Renal cortical epithelial cell (primary cell): ENCODE data around the gene MAD1L1. TPM values are rescaled to one million over a fixed set of nuclear protein-coding genes. Genes with fewer than 3 reads are reported as not detected.
"Not testable (repeated sequence)": the region's sequence is repeated elsewhere in the genome, so short reads cannot be mapped to it uniquely, and the experiment has no call there.

Source experiments
- DNase-seq: peaks from one replicate; pipeline ENCODE4 v3.0.0-alpha.2; 2011; ENCODE audit warnings: low read depth
- total RNA-seq: library from RNA; depleted of rRNA; stranded (reverse); fragments of >200 nt; gene quantifications from 2 replicates; pipeline ENCODE4 v1.2.3, GENCODE V29; 2014

Gene MAD1L1
- total RNA-seq, 1 donor from 2014 or later, result 33.5 TPM

DNA sequence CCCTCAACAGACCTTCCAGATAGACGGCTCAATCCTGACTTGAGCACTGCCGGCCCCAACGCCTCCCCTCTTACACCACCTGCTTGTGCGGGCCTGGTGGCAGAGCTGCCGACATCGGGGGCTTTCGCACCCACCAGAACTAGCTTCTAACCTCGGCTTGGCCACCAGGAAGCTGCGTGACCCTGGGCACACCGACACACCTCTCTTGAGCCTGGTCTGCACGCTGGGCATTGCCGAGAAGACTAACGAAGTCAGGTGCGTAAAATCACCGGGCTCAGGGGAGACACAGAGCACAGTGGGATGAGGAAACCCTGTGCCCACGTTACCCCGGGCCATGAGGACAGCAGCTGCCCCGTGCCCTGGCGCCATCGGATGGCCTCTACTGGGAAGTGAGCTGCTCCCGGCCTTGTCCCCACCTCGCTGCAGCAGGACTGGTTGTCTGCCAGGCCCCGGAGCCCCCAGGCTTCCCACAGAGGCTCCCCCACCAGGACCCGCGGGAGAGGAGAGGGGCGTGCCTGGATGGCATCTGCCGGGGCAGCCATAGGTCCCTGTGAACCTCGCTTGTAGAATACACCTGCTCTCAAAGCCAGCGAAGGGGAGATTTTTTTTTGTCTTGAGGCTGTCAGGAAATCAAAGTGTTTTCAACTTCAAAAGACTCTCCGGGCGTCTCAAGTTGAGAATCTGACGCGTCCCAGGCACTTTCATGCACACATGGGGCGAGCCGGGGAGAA, 408.4 kb downstream of the MAD1L1 start:
- DNase-seq, result not testable (repeated sequence)

DNA sequence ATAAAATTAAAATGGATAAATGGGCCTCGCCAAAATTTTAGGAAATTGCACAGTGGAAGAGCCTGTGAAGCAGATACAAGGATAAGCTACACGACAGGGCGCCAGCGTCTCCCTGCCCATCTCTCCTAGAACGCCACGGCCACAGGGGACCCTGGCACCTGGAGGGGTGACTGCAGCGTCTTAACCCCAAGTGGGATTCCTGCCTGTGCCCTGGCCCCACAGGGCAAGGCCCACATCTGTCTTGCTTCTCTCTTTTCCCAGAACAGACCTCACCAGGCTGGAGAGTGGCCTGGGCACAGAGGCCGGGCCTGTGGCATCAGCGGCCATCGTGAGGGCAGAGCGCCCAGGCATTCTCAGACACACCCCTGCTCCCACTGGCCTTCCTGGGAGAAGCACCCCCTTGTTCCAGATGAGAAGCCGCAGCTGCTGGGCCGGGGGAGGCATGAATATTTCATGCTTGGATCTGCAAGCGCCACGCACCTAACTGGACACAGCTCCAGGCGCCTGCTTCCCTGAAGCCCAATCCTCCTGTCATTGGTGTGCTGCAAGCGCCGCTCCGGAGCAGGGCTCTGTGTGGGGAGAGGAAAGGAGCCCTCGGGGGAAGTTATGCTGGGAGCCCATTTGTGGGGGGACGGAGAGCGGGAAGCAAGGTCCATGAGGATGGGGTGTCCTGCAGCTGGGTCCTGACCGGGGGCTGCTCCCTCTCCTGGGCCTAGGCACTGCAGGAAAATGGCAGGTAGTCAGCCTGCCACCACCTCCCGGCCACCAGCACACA, 409.2 kb downstream of the MAD1L1 start:
- no peak for DNase-seq

DNA sequence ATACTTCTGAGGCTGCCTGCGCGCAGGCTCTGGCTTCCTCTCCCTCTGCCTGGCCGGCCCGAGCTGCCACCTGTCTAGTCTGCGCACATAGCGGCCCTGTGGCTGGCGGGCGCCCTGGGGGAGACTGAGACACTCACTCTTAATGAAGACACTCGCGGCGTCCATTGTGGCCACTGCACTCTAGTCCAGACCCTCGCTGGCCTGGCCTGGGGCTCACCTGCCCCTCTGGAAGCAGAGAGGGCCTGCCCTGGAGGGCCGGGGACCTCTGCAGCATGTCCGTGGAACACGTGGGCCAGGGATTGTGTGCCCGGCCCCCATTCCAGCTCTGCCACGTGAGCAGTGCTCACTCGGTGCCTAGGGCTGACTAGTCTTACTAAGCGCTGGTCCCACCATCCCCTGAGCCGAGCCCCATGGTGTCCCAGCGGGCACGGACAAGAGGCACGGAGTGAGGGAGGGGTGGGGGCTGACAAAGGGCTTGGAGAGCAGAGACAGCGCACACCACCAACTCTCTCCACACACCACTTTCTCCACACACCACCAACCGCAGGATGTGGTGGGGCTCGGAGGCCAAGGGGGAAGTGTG, 413.4 kb downstream of the MAD1L1 start:
- DNase-seq, result no peak

DNA sequence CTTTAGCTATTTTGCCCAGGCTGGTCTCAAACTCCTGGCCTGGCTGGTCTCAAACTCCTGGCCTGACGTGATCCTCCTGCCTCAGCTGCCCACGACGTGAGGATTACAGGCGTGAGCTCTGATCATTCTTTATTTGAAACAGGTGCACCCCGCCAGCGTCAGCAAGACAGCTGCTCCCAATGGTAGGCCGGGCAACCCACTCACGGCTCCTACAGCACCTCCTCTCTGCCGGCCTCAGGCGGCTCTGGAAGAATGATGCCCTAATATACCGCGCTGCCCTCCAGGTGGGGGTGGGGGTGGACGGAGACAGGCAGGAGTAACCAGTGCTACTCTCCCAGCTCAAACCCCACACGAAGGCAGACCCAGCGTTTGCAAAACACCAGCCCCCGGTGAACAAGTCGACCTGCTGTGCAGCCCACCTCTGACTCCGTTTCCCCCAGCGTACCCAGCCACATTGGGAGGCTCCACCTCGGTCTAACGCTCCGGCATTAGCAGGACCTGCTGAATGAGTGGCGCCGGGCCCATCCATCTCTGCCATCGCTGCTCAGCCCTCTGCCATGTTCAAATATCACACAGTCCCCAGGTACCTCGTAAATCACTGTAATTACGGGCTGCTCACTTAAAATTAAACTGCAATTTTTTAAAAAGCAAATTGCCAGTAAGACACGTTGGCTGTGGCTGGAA, 414.0 kb downstream of the MAD1L1 start:
- DNase-seq, result no peak

DNA sequence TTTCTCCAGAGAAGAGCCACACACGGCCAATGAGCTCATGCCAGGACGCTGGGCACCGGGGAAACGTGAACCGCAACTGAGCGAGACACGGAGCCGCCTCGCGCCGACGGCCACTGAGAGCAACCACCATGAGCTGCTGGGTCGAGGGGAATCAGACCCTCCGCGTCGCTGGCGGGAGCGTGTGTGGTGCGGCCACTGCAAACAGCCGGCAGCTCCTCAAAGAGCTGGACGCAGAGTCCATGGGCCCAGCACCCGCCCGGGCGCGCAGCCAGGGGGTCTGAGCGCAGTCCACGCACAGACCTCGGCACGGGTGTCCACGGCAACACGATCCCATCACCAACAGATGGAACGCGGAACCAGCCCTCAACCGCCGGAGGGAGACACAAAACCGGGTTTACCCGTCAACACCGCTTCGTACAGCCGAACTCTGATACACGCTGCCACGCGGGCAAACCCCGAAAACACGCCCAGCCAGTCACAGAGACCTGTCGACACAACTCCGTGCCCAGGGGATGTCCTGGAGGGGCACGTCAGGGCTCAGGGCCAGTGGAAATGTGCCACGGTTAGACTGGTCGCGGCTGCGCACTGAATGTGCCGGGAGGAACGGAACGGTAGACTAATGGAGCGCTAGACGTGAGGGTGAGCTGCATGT, 415.6 kb downstream of the MAD1L1 start:
- DNase-seq, result no peak

DNA sequence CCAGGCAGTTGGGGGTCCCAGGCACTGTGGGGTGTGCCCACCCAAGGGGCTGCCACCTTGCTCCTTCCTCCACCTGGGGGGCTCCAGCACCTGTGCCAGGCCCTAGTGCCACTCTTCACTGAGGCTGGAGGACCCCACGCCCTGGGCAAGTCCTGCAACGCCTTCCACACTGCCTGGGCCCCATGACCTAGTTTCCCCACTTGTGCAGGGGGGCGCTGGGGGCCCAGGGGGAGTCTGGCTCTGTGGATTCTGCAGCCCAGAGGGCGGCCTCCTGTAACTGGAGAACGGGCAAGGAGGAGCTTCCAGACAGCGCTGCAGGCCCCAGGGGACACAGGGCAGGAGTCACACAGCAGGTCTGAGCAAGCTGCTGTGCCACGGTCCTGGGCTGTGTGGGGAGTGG, 416.3 kb downstream of the MAD1L1 start:
- DNase-seq, result not testable (repeated sequence)

DNA sequence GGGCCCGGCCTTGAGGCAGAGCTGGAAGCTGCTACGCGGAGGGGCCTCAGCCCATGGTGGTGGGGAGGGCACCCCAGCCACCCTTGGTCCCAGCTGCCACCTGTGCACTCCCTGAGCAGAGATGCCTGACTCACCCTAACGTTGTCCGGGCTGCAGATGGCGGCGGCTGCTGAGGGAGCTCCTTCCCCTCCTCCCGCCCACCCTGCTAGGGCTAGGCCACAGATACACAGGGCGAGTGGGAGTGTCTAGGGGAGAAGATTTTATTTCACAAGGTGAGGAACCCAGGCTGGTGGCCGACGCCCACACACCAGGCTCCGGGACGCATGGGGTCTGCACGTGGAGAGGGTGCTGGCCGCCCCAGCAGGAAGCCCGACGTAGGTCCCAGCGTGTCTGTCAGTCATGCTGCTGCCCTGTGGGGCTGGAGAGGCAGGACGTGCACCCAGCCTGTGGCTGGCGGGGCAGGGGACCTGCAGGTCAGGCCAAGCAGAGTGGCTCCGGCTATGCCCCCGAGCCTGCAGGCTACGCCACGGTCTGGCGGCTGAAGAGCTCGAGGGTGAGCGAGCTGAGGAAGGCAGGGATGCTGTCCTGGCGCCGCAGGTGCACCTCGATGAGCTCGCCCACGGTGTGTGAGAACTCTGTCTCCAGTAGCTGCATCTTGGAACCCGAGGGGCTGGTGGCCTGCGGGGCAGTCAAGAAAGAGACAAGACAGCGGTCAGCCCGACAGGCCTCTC, 417.0 kb downstream of the MAD1L1 start:
- DNase-seq, result not testable (repeated sequence)

DNA sequence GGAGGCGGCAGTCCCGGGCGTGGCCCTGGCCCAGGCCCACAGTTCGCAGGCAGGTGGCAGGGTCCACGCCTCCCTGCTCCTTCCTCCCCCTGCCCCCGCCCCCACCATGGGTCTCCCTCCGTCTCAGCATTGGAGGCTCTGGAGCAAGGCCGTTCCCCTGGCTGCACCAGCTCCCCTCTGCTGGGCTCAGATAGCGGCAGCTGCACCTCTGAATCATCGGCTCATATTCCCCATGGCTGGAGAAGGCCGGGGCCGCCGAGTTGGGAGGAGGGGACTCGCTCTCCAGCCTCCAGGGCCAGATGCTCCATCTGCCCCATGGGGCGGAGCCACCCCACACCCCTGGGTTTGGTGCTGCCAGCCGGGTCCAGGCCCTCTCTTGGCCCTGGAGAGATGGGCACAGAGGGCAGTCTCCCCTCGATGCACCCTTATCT, 417.7 kb downstream of the MAD1L1 start:
- no peak for DNase-seq

DNA sequence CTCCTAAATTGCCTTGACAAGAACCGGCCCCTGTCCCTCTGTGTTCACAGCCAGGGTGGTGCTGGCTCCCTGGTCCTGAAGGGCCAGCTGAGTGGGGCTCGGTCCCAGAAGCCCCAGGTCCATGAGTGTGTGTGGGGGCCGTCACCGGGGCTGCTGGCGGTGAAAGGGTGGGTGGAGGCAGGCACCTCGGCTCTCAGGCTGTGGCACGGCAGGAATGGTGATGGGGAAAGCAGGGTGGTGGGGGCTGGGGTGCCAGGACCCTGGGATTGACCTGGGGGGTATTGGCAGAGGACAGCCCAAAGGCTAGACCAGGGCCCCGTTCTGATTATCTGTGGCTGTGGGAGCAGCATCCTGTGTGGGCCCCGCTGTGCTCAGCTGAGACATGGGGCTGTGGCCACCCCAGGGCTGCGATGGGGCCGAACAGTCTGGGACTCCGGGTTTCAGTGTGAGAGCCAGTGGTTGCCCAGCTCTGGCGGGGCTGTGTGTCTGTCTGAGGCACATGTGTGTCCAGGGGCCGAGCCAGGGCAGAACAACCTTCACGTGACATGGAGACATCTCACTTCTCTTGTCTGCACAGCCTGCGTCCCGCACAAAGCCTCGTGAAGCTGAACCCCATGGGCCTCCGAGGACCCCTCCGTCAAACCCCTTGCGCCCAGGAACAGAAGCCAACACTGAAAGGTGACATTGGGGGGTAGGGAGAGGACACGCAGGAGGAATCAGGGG, 418.5 kb downstream of the MAD1L1 start:
- no peak for DNase-seq

DNA sequence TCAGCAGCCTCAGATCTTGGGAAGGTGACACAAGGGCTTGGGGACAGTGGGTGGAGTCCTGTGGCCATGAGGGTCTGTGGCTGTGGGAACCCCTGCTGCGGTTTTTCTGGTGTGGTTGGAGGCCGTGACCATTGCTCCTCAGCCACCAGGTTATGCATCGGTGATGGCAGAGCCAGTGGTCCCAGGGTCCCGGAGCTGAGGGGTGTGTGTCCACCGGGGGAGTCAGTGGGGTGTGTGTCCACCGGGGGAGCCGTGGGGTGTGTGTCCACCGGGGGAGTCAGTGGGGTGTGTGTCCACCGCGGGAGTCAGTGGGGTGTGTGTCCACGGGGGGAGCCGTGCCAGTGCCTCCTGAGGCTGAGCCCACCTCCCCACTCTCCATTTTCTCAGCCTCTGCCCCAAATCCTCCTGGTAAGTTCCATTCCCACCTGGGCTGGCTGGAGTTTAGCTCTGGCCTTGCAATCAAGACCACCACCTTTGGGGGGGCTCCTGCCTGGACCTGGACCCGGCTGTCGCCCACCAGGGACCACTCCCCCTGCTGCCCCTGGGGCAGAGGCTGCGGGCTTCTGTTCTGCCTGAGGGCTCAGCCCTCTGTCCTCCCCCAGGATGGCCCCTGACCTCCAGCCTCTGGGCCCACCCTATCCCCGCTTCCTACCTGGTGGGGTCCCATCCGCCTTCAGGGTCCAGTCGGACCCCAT, 419.2 kb downstream of the MAD1L1 start:
- no peak for DNase-seq

DNA sequence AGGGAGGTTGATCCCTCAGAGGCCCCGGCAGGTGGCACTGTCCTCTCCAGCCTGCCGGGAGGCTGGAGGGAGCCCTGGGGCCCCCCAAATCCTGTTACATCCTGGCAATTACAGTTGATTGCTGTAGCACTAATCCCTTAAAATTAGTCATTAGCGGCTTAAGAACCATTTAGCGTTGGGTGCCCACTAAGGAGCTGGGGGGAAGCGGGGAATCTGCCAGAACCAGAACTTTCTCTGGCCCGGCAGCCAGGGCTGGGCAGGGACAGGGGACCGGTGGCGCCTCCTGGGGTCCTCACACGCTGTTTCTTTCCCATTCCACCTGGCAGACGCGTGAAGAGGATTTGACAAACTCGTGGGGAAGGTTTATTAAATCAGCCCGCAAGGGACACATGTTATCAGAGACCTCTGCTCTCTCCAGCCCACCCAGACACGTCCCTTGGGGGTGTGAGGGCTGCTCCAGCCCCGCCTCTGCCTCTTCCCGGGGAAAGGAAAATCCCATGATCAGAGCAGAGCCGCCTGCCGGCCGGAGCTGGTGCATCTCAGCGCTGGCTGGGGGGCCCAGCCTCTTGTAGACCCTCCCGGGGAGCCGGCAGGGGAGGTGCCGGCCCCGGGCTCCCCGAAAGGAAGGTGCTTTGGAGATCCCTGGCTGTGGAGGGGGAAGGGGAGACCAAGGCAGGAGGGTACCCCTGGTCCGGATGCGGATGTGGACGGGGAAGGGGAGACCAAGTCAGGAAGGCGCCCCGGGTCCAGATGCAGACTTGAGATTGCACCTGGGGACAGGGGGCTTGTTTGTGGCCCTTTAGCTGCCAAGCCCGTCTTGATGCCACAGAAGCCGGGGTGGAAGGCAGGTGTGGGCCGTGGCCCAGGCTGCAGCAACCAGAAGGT, 420.0 kb downstream of the MAD1L1 start:
- no peak for DNase-seq

DNA sequence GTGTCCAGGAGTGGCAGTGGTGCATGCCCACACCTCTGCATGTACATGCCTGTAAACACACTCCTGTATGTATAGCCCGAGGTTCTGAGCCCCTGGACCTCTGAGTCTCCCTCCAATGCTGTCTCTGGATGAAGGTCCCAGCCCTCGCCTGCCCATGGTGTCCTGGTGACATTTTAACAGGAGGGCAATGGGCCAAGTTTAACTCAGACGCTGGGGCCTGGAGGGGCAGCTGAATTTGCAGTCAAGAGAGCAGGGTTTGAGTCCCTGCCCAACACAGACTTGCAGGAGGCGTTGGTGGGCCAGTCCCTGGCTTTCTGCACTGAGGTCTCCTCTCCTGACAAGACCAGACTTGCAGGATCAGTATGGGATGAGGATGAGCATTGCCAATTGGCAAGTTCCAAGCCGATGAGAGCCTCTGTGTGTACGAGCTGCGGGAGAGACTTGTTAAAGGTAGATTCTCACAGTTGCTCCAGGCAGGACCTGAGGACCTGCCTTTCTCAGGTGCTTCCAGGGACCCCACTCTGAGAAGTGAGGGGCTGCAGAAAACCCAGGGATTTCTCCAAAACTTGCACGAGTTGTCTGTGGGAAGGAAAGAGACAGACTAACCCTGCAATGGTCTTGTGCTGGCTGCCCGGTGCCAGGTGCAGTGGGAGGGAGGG, 420.8 kb downstream of the MAD1L1 start:
- DNase-seq, result no peak

DNA sequence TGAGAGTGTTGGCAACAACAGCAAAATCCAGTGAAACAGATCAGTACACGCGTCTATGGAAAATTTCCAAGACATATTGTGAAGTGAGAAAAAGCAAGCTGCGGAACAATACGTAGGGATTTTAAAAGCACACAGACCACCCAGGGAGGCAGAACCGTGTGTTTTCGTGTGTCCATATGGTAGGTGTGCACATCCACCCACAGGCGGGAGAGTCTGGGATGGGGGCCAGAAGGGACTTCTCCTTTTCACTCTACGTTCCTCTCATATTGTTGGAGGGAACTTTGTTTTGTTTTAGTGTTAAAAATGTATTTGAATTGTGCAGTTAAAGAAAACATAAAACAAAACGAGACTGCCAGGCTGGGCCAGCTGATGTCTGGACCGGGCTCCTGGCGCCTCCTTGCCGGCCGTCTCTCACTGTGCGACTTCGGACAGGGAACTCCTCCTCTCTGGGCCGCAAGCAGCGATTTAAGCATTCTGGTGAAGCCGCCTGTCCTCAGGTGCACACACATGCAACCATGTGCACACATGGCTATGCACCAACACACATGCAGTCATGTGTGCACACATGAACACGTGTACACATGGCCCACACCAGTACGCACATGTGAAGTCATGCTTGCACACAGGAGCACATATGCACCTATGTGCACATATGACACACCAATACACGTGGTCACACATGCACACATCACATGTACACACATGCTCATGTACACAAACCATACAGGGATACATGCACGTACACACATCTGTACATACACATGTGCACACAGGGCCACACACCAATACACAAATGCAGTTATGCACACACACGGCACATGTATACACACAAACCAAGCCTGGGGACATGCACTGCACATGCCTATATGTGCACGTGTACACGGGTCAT, 421.5 kb downstream of the MAD1L1 start:
- DNase-seq, result no peak

DNA sequence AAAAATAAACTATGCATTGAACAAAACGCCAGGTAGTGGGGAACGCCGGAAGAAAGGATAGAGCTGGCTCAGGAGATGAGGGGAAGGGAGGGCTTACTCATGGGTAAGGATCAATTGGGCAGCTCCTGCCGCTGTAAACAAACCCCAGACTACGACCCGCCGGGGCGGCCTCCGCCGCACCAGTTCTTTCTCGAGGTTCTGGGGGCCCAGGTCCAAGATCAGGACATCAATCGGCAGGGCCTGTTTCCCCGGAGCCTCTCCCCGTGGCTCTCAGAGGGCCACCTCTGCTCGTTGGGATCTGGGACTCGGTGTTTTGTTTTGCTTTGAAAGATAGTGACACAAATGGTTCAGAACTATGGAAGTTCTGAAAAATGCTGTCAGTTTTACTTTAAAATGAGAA, 422.2 kb downstream of the MAD1L1 start:
- no peak for DNase-seq

DNA sequence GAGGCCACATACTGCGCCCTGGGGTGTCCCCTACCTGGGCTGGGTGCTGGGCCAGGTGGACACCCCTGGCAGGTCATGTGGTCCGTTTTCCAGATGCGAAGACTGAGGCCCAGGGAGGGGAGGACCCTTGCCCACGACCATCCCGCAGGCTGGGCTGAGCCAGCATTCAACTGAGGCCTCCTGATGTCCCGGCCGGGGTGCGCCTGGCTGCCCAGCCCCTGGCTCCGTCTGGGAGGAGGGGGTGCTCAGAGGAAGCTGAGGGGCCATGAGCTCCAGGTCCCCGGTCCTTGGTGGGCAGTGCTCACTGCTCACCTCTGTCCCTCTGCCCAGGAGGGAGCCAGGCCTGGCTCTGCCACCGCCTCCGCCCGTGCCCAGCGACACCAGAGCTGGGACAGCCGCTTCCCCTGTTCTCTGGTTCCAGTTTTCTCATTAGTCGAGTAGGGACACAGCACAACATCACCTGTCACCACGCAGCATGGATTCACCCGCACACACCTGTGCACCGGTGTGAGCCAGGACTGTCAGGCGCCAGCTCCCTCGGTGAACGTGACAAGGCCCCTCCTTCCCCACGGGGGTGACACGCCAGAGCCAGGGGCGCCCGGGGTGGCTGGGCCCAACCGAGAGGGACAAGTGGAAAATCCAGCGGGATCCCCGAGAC, 423.0 kb downstream of the MAD1L1 start:
- DNase-seq, result no peak

DNA sequence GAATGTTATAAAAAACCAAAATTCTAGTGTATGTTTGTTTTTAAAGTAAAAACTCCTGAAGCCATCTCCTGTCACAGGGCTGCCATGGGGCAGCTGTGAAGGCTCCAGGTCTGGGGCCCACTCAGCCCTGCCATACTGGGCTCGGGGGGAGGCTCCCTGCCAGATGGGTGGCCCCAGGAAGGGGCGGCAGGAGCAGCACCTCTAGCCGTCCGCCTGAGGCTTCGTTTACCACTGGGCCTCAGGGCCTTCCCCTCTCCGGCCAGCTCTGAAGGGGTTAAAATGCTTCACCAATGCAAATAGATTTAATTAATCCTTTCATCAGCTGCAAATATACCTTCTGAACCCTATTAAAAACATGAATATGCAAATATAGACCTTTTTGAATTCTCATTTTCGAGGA, 423.7 kb downstream of the MAD1L1 start:
- DNase-seq, result no peak
